Endothelial cell of umbilical vein (primary cell): ENCODE data around the gene THSD4. TPM values are rescaled to one million over a fixed set of nuclear protein-coding genes. Genes with fewer than 3 reads are reported as not detected.

Experiments used
- BruUV-seq: library from RNA; stranded (reverse); fragments of 400-500 nt; replicated peaks from 2 replicates; lab custom pipeline; 2021; lab: Mats Ljungman, UMichigan
- CTCF ChIA-PET: fragments of 300-600, 350-600 bp; sonication (Branson Sonifier 250); formaldehyde crosslinking; loops from one replicate; lab custom pipeline; 2021; ENCODE audit warnings: antibody characterized with exemption, inconsistent platforms; lab: Charles Lee
- POLR2A ChIA-PET: fragments of 300-600, 350-600 bp; sonication (Branson Sonifier 250); formaldehyde crosslinking; loops from one replicate; lab custom pipeline; 2021; ENCODE audit warnings: antibody characterized with exemption, inconsistent platforms; lab: Charles Lee
- DNase-seq: peaks from one replicate; pipeline ENCODE4 v3.0.0-alpha.2; 2011; ENCODE audit warnings: low read depth, low spot score
- FAIRE-seq: peaks from 2 replicates; lab custom pipeline; 2011; peaks lifted over from hg19 to GRCh38; lab: Jason Lieb, UNC
- H2AFZ ChIP-seq: 2 replicates; pipeline ENCODE4 v1.6.0; 2012; ENCODE audit warnings: low read depth, low read length, control low read depth, inconsistent platforms
- H3K27ac ChIP-seq: 2 replicates; pipeline ENCODE4 v1.5.1; 2011; ENCODE audit warnings: low read depth, mild to moderate bottlenecking, control low read depth, low read length, moderate library complexity; ENCODE audit not compliant: insufficient read depth
- H3K27me3 ChIP-seq, 2 experiments: 2 replicates each; pipeline versions ENCODE4 v1.6.0 to v1.6.1; 2011; ENCODE audit warnings: low read length in 2 of 2, mixed read lengths in 1 of 2; ENCODE audit not compliant: control insufficient read depth in 2 of 2, insufficient read depth in 2 of 2
- H3K36me3 ChIP-seq, 2 experiments: 2 replicates in 1 of 2; 3 replicates in 1 of 2; pipeline ENCODE4 v1.5.1; 2011; ENCODE audit warnings: low read length in 2 of 2, mild to moderate bottlenecking in 1 of 2, moderate library complexity in 1 of 2; ENCODE audit not compliant: control insufficient read depth in 2 of 2, insufficient read depth in 2 of 2; ENCODE audit errors: extremely low read depth in 1 of 2
- H3K4me1 ChIP-seq: 3 replicates; pipeline ENCODE4 v1.5.1; 2011; ENCODE audit warnings: mild to moderate bottlenecking, low read length; ENCODE audit not compliant: control insufficient read depth, insufficient read depth; ENCODE audit errors: extremely low read depth
- H3K4me2 ChIP-seq: 2 replicates; pipeline ENCODE4 v1.6.1; 2011; ENCODE audit warnings: low read length, control low read depth, mixed read lengths; ENCODE audit not compliant: insufficient read depth
- H3K4me3 ChIP-seq, 3 experiments: fragments of 200-600 bp in 1 of 3; sonication (generic), shearing (Covaris generic) in 1 of 3; replicated peaks in 1 of 3; 2 replicates each; pipeline ENCODE4 v1.5.1; 2011 to 2016; ENCODE audit warnings: control low read depth in 3 of 3, low read length in 3 of 3, mild to moderate bottlenecking in 2 of 3, inconsistent platforms in 1 of 3, low read depth in 1 of 3, moderate library complexity in 1 of 3; ENCODE audit not compliant: insufficient read depth in 1 of 3
- H3K79me2 ChIP-seq: 2 replicates; pipeline ENCODE4 v1.6.0; 2012; ENCODE audit warnings: low read length, inconsistent platforms; ENCODE audit not compliant: control insufficient read depth, insufficient read depth
- H3K9ac ChIP-seq: replicated peaks from 2 replicates; pipeline ENCODE3; 2011; ENCODE audit warnings: low read length, control low read depth; ENCODE audit not compliant: insufficient read depth; ENCODE audit errors: extremely low read depth
- H3K9me1 ChIP-seq: replicated peaks from 3 replicates; pipeline ENCODE4 v1.6.0; 2011; ENCODE audit warnings: mild to moderate bottlenecking, low read length; ENCODE audit not compliant: control insufficient read depth, insufficient read depth; ENCODE audit errors: extremely low read depth
- H3K9me3 ChIP-seq: replicated peaks from 2 replicates; pipeline ENCODE4 v1.5.1; 2012; ENCODE audit warnings: low read length, inconsistent platforms; ENCODE audit not compliant: control insufficient read depth, insufficient read depth
- H4K20me1 ChIP-seq: replicated peaks from 2 replicates; pipeline ENCODE3; 2011; ENCODE audit warnings: mild to moderate bottlenecking, low read length; ENCODE audit not compliant: control insufficient read depth, insufficient read depth; ENCODE audit errors: extremely low read depth
- JUN ChIP-seq: IDR thresholded peaks from 2 replicates; pipeline ENCODE4 v1.6.1; 2011; ENCODE audit warnings: borderline replicate concordance, low read depth; ENCODE audit not compliant: insufficient read length, insufficient read depth
- MYC ChIP-seq: IDR thresholded peaks from one replicate; pipeline ENCODE4 v1.6.1; 2011; ENCODE audit warnings: mild to moderate bottlenecking, low read depth, low read length
- POLR2AphosphoS5 ChIP-seq: IDR thresholded peaks from 2 replicates; pipeline ENCODE4 v1.6.1; 2012; ENCODE audit warnings: low read depth, mild to moderate bottlenecking, control low read depth, low read length, moderate library complexity; ENCODE audit not compliant: insufficient read depth
- dilution Hi-C: fragments of 300-500 bp; cut with MboI; formaldehyde crosslinking; loops from one replicate; pipeline ENCODE4 v1.15.0; 2019; ENCODE audit warnings: low sequenced_read_pairs; ENCODE audit not compliant: extremely low pct_ligation_motif_present
- intact Hi-C: fragments of 100-400 bp; cut with micrococcal nuclease; formaldehyde crosslinking; loops from one replicate; pipeline ENCODE4 v1.10.0; 2022
- polyA plus RNA-seq, 4 experiments: library from polyadenylated mRNA; depleted of rRNA in 3 of 4; stranded (reverse) in 3 of 4; unstranded in 1 of 4; fragments of >200 nt; gene quantifications; 2 replicates each; pipeline versions ENCODE4 v1.2.1 to v1.2.3, GENCODE V29; 2011 to 2012; ENCODE audit warnings: missing spikeins in 1 of 4
- total RNA-seq: library from RNA; stranded (reverse); gene quantifications from 2 replicates; pipeline ENCODE4 v1.2.3, GENCODE V29; 2021
- TF ChIP-seq, protein P1 (sequence below), 2 donors: IDR thresholded peaks; 1 replicate in 1 of 2; 2 replicates in 1 of 2; pipeline ENCODE4 v1.5.1; 2011; ENCODE audit warnings: low read length in 2 of 2, mild to moderate bottlenecking in 2 of 2, moderate library complexity in 2 of 2, control low read depth in 1 of 2, inconsistent platforms in 1 of 2, low read depth in 1 of 2; ENCODE audit not compliant: insufficient read depth in 1 of 2; ENCODE audit errors: extremely low read depth in 1 of 2

The THSD4 gene
- total and polyA plus RNA-seq, 2 donors (not counting 3 experiments of a cell fraction or from before 2014, with no cell fraction given), result 9.9 to 25.4 TPM

DNA sequence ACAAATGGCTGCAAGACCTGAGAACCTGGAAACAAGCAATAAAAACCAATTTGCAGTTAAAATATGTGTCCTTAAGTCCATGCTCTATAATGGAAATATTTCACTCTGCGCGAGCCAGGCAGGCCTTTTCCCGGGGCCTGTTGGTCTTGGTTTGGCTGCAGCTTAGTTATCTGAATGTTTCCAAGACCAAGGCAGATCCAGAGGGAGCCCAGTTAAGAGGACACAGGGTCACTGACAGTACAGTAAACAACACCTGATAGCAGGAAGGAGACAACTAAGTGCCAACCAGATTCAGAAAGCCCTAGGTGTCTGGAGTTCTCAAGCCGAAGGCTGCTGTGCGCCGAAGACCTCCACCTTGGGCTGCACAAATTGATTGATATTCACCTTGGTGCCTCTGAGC, 32.8 kb downstream of the THSD4 start:
- Histone ChIP-seq H3K79me2 (no peaks in the 10 kb centered on the region), H3K27ac (no peak overlapping the region), H3K9me3 (no peaks in the 10 kb centered on the region), H3K9ac (no peak overlapping the region), H3K27me3 (no peaks in the 10 kb centered on the region), H3K4me1 (no peaks in the 10 kb centered on the region), H4K20me1 (no peaks in the 10 kb centered on the region), H3K4me2 (no peak overlapping the region), H3K4me3 (no peak overlapping the region), H3K36me3 (no peaks in the 10 kb centered on the region), H3K9me1 (no peaks in the 10 kb centered on the region), H2AFZ (no peak overlapping the region)
- ChIA-PET POLR2A (no interaction called here), CTCF (no interaction called here)
- FAIRE-seq (no peak), DNase-seq (no peak)
- BruUV-seq, result no TSS peak
- intact Hi-C loops, result no loop called here
- dilution Hi-C loops, result no loop called here
- TF ChIP-seq JUN, result no peak
- TF ChIP-seq MYC, result no peak
- TF ChIP-seq POLR2AphosphoS5, result no peak
- TF ChIP-seq, protein P1, sequence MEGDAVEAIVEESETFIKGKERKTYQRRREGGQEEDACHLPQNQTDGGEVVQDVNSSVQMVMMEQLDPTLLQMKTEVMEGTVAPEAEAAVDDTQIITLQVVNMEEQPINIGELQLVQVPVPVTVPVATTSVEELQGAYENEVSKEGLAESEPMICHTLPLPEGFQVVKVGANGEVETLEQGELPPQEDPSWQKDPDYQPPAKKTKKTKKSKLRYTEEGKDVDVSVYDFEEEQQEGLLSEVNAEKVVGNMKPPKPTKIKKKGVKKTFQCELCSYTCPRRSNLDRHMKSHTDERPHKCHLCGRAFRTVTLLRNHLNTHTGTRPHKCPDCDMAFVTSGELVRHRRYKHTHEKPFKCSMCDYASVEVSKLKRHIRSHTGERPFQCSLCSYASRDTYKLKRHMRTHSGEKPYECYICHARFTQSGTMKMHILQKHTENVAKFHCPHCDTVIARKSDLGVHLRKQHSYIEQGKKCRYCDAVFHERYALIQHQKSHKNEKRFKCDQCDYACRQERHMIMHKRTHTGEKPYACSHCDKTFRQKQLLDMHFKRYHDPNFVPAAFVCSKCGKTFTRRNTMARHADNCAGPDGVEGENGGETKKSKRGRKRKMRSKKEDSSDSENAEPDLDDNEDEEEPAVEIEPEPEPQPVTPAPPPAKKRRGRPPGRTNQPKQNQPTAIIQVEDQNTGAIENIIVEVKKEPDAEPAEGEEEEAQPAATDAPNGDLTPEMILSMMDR (IDR thresholded peaks at IDR 0.05; ENCODE audit: extremely low read depth in 1 of 2, insufficient read depth in 1 of 2, low read depth in 1 of 2, low read length in 2 of 2), result no peak
